COLO668 (cell line): Measurements from ENCODE around the gene NSDHL.
A peak's percentile ranks its signal among the peaks of the same experiment; 100 is the strongest.
"Not testable (repeated sequence)": the region's sequence is repeated elsewhere in the genome, so short reads cannot be mapped to it uniquely, and the experiment has no call there.

ENCODE experiments used
- DNase-seq: peaks from one replicate; lab custom pipeline; 2025; ENCODE audit not compliant: unreplicated experiment; lab: John Stamatoyannopoulos, UW

NSDHL gene

GRCh38 chrX:152910018-152910417 is 79.2 kb downstream of the NSDHL start:
- not testable (repeated sequence) for DNase-seq

- no peak for DNase-seq
Measured at GRCh38 chrX:152912106-152912505, 81.2 kb downstream of the NSDHL start.

- DNase-seq, result no peak
Measured at GRCh38 chrX:152912641-152913040, 81.8 kb downstream of the NSDHL start.

- no peak for DNase-seq
Measured at GRCh38 chrX:152913346-152913745, 82.5 kb downstream of the NSDHL start.

GRCh38 chrX:152913910-152914309 is 83.0 kb downstream of the NSDHL start:
- no peak for DNase-seq

GRCh38 chrX:152915541-152916241 is 84.8 kb downstream of the NSDHL start:
- peak; percentile 12 for DNase-seq

- DNase-seq, result no peak
Measured at GRCh38 chrX:152917656-152918579, 87.1 kb downstream of the NSDHL start.

GRCh38 chrX:152918707-152919106 is 87.8 kb downstream of the NSDHL start:
- no peak for DNase-seq
